ENCODE measurements around the gene THEM5.
A peak's percentile ranks its signal among the peaks of the same experiment; 100 is the strongest.
"Not testable (repeated sequence)": the region's sequence is repeated elsewhere in the genome, so short reads cannot be mapped to it uniquely, and the experiment has no call there.

THEM5 gene, protein sequence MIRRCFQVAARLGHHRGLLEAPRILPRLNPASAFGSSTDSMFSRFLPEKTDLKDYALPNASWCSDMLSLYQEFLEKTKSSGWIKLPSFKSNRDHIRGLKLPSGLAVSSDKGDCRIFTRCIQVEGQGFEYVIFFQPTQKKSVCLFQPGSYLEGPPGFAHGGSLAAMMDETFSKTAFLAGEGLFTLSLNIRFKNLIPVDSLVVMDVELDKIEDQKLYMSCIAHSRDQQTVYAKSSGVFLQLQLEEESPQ

DNA sequence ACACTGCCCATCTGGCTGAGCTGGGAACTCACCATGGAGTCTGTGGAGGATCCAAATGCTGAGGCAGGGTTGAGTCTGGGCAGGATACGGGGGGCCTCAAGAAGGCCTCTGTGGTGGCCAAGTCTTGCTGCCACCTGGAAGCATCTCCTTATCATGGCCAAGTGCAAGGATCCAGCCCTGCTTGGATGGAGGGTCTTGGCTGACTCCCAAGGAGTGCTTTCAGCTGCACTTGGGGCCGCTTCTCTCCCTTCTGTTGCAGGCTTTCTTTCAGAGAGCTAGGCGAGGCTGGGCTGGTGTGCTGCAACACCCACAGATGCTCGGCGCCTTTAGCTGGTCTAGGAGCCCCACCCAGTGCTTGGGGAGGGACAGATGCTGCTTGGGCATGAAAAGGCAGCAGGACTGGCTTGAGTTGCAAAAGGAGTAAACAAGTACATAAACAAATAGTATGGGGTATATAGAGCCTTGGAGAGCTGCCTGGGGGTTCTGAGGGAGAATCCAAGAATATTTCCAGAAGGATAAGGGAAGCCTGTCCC is at the start of gene THEM5:
THEM5 (minus strand) TSS at position 302 of the 533 bp plus-strand sequence; CDS start at position 155, 147 bp downstream.
- DNase-seq = no peak

DNA sequence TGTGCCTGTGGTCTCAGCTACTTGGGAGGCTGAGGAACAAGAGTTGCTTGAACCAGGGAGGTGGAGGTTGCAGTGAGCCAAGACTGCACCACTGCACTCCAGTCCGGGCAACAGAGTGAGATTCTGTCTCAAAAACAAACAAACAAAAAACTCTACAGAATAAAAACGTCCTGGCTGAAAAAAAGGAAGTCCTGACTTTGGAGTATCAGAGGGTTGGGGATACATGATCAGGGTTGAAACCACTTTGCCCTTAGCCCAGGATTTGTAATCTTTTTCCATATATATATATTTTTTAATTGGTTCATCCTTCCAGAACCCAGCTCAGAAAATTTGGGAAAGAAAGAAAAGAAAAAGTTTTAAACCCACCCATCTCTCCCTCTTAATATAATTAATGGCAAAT is 49.3 kb upstream of the THEM5 start:
- DNase-seq = no peak

DNA sequence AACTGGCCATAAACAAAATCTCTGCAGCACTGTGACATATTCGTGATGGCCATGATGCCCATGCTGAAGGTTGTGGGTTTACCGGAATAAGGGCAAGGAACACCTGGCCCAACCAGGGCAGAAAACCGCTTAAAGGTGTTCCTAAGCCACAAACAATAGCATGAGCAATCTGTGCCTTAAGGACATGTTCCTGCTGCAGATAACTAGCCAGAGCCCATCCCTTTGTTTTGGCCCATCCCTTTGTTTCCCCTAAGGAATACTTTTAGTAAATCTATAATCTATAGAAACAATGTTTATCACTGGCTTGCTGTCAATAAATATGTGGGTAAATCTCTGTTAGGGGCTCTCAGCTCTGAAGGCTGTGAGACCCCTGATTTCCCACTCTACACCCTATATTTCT is 47.3 kb upstream of the THEM5 start:
- DNase-seq = not testable (repeated sequence)

DNA sequence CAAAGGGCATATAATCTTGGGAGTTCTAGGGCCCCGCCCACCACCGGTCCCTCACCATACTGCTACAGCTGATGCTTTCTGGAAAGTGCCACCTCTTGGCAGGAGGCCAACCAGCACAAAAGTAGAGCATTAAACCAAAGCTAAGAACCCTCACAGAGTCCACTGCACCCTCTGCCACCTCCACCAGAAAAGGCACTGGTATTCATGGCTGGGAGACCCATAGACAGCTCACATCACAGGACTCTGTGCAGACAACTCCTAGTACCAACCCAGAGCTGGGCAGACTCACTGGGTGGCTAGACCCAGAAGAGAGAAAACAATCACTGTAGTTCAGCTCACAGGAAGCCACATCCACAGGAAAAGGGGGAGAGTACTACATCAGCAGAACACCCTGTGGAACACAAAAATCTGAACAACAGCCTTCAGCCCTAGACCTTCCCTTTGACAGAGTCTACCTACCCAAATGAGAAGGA is 45.0 kb upstream of the THEM5 start:
- DNase-seq = peak in 2 of 4 experiments; percentile 21 to 31

DNA sequence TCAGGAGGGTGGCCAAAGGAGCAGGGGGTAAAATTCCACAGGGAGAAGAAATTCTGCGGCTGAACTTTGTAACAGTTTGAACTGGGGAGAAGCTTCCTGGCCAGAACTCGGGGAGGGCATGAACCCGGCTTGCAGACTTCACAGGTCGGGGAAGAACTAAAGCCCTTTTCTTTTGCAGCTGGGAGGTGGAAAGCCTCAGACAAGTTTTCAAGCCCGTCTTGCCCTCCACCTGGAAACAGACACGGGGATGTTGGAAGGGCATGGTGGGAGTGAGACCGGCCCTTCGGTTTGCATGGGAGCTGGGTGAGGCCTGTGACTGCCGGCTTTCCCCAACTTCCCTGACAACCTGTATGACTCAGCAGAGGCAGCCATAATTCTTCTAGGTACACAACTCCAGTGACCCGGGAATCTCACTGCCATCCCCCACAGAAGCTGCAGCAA is 44.5 kb upstream of the THEM5 start:
- no peak for DNase-seq

DNA sequence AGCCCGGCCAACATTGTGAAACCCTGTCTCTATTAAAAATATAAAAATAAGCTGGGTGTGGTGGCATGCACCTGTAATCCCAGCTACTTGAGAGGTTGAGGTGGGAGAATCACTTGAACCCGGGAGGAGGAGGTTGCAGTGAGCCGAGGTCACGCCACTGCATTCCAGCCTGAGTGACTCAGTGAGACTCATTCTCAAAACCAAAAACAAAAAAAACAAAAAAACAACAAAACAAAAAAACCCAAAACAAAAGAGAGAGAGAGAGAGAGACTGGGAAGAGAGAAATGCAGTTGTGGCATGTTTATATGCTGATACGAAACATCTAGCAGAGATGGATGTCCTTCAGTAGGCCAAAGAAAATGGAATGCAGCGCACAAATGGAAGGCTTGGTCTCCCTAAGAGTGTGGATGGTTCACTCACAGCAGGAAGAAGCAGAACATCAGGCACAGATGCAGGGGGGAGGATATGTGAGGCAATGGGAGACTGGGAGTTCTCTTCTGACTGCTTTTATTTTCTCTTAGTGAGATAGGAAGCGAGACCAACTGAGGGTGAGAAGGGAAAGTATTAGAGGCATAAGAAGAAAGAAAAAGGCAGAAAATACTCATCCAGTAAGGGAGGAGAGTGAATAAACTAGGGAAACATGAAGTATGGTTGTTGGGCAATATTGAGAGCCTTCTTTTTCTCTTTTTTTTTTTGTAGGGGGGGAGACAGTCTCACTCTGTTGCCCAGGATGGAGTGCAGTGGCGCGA is 39.8 kb upstream of the THEM5 start:
- no peak for DNase-seq

DNA sequence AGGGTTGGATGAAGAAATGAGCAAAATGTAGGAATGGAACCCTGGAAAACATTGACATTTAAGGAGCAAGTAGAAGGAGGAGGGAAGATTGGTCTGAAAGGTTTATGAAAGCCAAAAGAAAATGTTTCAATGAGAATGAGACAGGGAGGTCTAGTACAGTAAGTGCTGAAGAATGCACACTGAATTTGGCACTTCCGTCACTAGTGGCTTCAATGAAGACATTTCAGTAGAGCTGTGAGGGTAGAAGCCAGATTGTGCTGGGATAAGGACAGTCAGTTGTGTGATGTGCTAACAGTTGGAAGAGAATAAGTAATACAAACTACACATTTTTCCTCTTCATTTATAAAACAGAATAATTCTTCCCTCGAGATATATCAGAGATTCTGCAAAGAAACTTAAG is 38.7 kb upstream of the THEM5 start:
- DNase-seq = no peak

DNA sequence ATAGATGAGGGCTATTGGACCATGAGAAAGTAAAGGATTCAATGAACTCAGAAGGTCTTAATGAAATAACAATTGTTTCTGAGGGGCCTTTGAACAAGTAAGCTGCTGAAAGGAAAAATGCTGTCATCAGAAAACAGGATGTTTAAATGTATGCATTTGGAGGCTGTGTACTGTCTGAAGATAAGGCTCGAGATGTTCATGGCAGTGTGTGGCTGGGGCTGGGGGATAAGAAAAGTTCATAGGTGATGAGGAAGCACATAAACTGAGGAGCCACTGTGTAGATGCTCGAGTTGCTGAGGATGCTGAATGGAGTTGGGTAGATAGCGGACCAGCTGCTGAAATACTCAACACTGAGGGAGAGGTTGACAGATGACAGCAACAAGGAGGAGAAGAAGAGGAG is 38.0 kb upstream of the THEM5 start:
- DNase-seq = no peak

DNA sequence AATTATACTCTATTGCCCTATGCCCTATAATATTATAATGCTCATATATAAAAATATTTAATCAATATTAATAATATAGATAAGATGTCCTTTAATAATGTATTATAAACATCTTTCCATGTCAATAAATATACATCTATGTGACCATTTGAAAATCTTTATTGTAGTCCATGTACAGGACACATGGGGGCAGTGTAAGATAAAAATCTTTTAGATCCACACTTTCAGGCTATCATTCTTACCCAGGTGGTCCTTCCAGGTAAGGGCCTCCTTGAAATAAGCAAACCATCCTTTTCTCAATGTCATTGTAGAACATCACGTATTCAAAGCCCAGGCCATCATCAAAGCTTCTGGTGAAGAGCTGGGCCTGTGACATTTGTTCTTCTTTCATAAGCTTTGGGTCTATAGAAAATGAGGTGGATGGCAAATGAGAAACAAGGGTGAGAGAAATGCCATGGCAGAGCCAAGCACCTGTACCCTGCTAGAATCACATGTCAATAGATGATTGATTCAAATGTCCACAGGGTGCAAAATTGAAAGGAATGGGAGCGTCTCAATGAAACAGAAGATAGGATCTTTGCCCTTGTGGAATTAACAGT is 35.6 kb upstream of the THEM5 start:
- no peak for DNase-seq

DNA sequence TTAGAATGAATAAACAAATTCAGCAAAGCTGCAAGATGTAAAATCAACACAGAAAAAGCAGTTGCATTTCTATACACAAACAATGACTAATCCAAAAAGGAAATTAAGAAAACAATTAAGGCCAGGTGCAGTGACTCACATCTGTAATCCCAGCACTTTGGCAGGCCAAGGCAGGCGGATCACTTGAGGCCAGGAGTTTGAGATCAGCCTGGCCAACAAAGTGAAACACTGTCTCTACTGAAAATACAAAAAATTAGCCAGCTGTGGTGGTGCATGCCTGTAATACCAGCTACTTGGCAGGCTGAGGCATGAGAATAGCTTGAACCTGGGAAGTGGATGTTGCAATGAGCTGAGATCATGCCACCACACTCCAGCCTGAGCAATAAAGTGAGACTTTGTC is 33.5 kb upstream of the THEM5 start:
- DNase-seq = no peak

DNA sequence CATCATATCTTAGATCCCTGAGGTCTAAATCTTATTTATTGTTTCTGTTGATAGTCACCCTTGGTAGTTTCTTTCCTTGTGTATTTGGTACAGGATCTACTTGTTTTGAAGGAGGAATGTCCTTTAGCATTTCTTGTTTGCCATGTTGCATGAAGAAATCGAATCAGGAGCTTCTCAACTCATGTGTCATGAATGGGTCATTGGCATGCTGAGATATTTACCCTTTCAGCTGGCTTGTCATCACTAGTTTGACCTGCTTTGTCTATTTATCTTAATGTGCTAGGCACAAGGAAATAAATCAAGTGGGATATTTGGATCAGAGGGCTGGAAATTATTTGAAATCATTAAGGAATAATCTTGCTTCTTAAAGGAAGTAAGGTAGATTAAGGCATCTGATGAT is 32.0 kb upstream of the THEM5 start:
- DNase-seq = no peak

DNA sequence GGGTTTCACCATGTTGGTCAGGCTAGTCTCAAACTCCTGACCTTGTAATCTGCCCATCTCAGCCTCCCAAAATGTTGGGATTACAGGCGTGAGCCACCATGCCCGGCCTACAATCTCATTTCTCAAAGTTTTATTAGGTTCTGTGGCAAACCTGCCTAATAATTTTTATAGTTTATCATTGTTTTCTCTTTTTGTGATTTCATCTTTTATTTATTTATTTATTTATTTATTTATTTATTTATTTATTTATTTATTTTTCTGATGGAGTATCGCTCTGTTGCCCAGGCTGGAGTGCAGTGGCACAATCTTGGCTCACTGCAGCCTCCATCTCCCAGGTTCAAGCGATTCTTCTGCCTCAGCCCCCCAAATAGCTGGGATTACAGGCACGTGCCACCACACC is 31.4 kb upstream of the THEM5 start:
- DNase-seq = not testable (repeated sequence)

DNA sequence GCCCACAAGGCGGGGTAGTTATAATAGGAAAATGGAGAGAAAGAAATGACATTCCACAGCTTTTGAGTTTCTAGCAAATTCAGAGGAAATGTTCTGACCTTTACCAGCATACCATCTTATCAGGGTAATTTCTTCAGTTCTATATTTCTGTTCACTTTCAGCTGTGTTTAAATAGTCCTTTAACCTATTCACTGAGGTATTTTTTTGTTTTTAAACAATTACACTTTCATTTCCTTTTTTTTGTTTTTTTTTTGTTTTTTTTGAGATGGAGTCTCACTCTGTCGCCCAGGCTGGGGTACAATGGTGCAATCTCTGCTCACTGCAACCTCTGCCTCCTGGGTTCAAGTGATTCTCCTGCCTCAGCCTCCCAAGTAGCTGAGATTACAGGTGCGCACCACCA is 30.9 kb upstream of the THEM5 start:
- DNase-seq = not testable (repeated sequence)

DNA sequence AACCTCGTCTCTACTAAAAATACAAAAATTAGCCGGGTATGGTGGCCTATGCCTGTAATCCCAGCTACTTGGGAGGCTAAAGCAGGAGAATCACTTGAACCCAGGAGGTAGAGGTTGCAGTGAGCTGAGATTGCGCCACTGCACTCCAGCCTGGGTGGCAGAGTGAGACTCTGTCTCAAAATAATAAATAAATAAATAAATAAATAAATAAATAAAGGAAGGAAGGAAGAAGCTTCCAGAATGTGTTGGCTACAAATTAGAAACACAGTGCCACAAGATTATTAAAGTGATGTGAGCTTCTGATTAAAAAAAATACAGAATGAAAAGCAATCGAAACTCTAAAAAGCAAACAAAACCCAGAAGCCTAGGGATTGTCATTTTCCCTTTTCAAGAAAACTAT is 30.4 kb upstream of the THEM5 start:
- DNase-seq = not testable (repeated sequence)

DNA sequence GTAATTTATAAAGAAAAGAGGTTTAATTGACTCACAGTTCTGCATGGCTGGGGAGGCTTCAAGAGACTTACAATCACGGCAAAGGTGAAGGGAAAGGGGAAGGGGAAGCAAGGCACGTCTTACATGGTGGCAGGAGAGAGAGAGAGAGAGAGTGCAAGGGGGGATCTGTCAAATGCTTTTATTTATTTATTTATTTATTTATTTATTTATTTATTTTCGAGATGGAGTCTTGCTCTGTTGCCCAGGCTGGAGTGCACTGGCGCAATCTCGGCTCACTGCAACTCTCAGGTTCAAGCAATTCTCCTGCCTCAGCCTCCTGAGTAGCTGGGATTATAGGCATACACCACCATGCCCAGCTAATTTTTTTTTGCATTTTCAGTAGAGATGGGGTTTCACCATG is 29.4 kb upstream of the THEM5 start:
- DNase-seq = not testable (repeated sequence)

DNA sequence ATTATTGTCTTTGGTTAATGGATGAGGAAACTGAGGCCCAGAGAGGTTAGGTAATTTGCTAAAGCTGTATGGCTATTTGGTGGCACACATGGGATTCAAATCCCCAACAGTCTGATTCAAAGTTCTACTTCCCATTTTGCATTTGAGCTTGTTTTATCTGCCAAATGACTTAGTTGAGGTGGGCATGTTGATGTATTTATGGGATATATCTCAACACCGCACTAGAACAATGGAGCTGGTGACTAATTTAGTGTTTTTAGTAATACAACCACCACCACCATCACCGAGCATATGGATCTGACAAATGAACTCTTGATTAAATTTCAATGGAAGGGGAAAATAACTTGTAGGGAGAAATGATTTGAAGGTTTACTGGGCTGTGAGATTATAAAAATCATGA is 29.0 kb upstream of the THEM5 start:
- DNase-seq = no peak

DNA sequence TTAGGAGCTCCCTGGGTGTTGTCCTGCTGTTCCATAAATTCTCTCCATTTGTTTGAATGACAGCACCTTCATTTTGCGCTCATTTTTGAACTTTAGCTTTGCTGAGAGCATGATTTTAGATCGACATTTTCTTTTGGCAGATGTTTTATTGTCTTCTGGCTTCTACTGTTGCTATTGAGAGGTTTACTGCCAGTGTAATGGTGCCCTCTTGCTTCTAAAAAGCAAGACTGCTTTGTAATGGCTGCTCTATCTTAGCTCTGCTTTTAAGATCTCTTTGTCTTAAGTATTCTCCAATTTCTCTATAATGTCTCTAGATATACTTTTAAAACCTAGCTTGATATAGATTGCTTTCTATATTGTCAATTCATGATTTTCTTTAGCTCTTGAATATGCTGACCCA is 28.0 kb upstream of the THEM5 start:
- DNase-seq = no peak

DNA sequence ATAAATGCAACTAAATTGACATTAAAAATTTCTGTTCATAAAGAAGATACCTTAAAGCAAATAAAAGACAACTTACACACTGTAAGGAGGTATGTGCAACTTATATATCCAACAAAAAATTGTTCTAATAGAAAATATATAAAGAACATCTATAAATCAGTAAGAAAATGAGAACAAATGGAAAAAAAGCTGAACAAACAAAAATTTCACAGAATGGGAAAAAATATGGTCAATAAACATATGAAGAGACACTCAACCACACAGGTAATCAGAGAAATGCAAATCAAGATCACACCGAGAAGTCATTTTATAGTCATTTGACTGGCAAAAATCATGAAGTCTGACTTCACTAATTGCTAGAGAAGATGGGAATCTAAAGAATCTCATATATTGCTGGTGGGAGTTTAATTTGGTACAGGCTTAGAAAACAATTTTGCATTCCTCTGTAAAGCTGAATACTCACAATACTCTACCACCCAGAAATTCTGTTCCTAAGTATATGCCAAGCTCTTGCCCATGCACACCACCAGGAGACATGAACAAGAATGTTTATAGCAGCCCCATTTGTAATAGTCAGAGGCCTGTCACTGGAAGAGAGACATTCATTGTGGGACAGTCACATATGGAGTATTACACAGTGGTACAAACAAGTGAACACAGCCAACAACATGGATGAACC is 22.0 kb upstream of the THEM5 start:
- no peak for DNase-seq

DNA sequence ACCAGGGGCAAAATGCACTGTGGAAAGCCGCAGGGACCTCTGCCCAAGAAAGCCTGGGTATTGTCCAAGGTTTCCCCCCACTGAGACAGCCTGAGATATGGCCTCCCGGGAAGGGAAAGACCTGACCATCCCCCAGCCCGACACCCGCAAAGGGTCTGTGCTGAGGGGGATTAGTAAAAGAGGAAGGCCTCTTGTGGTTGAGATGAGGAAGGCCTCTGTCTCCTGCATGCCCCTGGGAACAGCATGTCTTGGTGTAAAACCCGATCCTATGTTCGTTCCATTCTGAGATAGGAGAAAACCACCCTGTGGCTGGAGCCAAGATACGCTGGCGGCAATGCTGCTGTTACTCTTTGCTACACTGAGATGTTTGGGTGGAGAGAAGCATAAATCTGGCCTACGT is 19.3 kb upstream of the THEM5 start:
- DNase-seq = not testable (repeated sequence)

DNA sequence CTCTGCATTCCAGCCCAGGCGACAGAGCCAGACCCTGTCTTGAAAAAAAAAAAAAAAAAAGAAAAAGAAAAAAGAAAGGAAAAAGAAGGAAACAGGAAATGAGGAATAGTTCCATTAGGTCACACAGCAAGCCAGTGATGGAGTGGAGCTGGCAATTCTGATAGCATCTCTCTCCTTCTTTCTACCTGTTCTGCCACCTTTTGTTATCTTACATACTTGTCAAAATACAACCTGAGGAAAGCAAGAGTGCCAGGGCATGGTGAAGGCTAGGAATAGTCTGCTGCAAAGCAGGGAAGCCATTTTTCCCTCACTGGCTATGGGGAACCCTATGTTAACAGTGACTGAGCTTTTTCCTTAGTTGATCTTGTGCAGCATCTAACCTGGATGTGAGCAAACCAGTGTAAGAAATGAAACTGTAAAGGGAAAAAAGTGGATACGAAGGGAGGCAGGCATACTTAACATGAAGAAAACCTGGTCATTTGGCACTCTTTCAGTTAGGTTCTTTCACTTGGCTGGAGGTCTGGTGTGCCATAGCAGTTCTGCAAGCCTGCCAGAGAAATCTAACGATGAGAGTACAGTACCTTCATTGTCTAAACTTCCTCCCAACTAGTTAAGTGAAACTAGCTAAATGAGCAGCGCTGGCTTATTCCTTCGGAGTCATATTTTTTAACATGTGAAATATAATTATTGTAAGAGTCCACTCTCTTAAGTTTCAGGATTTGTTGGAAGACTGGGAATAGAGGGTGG is 17.9 kb upstream of the THEM5 start:
- no peak for DNase-seq

DNA sequence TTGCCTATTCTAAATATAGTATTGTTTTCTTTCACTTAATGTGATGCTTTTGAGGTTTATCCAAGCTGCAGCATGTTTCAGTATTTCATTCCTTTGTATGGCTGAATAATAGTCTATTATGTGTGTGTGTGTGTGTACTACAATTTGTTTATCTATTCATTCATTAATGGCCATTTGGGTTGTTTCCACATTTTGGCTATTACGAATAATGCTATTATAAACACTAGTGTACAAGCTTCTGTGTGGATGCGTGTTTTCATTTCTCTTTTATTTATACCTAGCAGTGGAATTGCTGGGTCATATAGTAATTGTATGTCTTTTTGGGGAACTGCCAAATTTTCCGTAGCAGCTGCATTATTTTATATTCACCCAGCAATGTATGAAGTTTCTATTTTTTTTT is 15.0 kb upstream of the THEM5 start:
- DNase-seq = no peak

DNA sequence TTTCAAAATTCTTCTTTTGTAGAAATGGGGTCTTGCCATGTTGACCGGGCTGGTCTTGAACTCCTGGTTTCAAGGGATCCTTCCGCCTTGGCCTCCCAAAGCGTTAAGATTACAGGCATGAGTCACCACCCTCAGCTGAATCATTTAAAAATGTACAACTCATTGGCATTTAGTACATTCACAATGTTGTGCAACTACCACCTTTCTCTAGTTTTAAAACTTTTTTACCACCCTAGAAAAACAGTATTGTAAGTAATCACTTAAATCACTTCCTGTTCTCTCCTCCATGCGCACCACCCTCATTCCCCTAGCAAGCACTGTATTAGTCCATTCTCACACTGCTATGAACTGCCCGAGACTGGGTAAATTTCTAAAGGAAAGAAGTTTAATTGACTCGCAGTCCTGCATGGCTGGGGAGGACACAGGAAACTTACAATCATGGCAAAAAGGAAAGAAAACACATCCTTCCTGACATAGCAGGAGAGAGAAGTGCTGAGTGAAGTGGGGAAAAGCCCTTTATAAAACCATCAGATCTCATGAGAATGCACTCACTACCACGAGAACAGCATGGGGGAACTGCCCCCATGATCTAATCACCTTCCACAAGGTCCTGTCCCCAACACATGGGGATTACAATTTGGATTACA is 14.4 kb upstream of the THEM5 start:
- no peak for DNase-seq
